LNCAP (cell line): ENCODE data around the gene TCIRG1.

ENCODE experiments used
- CTCF ChIP-seq: fragments of 450-650 bp; IDR thresholded peaks from 2 replicates; pipeline ENCODE4 v1.5.1; 2017; ENCODE audit warnings: mild to moderate bottlenecking

Gene TCIRG1

GRCh38 chr11:68050371-68050841 is 11.6 kb downstream of the TCIRG1 start:
- no peak for TF ChIP-seq CTCF

GRCh38 chr11:68051191-68052136 is 12.6 kb downstream of the TCIRG1 start:
- no peak for TF ChIP-seq CTCF

- TF ChIP-seq CTCF = no peak
Observed at GRCh38 chr11:68052137-68052873, 13.5 kb downstream of the TCIRG1 start.

GRCh38 chr11:68053117-68053516 is 14.3 kb downstream of the TCIRG1 start:
- no peak for TF ChIP-seq CTCF

- TF ChIP-seq CTCF = no peak
Observed at GRCh38 chr11:68053981-68054812, 15.4 kb downstream of the TCIRG1 start.

GRCh38 chr11:68056317-68057285 is 17.8 kb downstream of the TCIRG1 start:
- TF ChIP-seq CTCF = no peak
